ELR (cell line): ENCODE results near the gene KCNQ5.
A peak's percentile ranks its signal among the peaks of the same experiment; 100 is the strongest.

Source experiments
- DNase-seq: peaks from one replicate; pipeline ENCODE4 v3.0.0-alpha.2; 2015; ENCODE audit warnings: low read depth

KCNQ5 gene

GRCh38 chr6:72793641-72794395 is 172.0 kb downstream of the KCNQ5 start:
- DNase-seq, result no peak

- peak; percentile 80 for DNase-seq
These were observed 176.3 kb downstream of the KCNQ5 start for GRCh38 chr6:72798196-72798595.

GRCh38 chr6:72809746-72810379 is 188.0 kb downstream of the KCNQ5 start:
- no peak for DNase-seq

- no peak for DNase-seq
These were observed 188.9 kb downstream of the KCNQ5 start for GRCh38 chr6:72810571-72811280.

GRCh38 chr6:72811971-72812421 is 190.1 kb downstream of the KCNQ5 start:
- peak; percentile 90 for DNase-seq

- no peak for DNase-seq
These were observed 192.1 kb downstream of the KCNQ5 start for GRCh38 chr6:72813807-72814596.

- DNase-seq, result no peak
These were observed 194.2 kb downstream of the KCNQ5 start for GRCh38 chr6:72816022-72816421.

- DNase-seq, result no peak
These were observed 195.3 kb downstream of the KCNQ5 start for GRCh38 chr6:72817208-72817607.

- no peak for DNase-seq
These were observed 197.7 kb downstream of the KCNQ5 start for GRCh38 chr6:72819609-72820008.

GRCh38 chr6:72820153-72820552 is 198.3 kb downstream of the KCNQ5 start:
- no peak for DNase-seq

GRCh38 chr6:72820906-72821305 is 199.0 kb downstream of the KCNQ5 start:
- DNase-seq, result no peak

GRCh38 chr6:72822023-72822422 is 200.2 kb downstream of the KCNQ5 start:
- no peak for DNase-seq

- no peak for DNase-seq
These were observed 200.8 kb downstream of the KCNQ5 start for GRCh38 chr6:72822691-72823090.

GRCh38 chr6:72824833-72825232 is 203.0 kb downstream of the KCNQ5 start:
- DNase-seq, result peak; percentile 15

- peak; percentile 87 for DNase-seq
These were observed 203.5 kb downstream of the KCNQ5 start for GRCh38 chr6:72825315-72825911.

- DNase-seq, result peak; percentile 90
These were observed 204.2 kb downstream of the KCNQ5 start for GRCh38 chr6:72826037-72826436.

- DNase-seq, result peak; percentile 92
These were observed 205.0 kb downstream of the KCNQ5 start for GRCh38 chr6:72826744-72827438.

- DNase-seq, result no peak
These were observed 207.0 kb downstream of the KCNQ5 start for GRCh38 chr6:72828904-72829303.

GRCh38 chr6:72832271-72832670 is 210.4 kb downstream of the KCNQ5 start:
- DNase-seq, result no peak

GRCh38 chr6:72835749-72836148 is 213.9 kb downstream of the KCNQ5 start:
- DNase-seq, result no peak

GRCh38 chr6:72836971-72837370 is 215.1 kb downstream of the KCNQ5 start:
- no peak for DNase-seq
